ENCODE results near the gene AIP.

GRCh38 chr11:67433536-67434394, 49.1 kb upstream of the AIP start:
- TF ChIP-seq, protein P1, sequence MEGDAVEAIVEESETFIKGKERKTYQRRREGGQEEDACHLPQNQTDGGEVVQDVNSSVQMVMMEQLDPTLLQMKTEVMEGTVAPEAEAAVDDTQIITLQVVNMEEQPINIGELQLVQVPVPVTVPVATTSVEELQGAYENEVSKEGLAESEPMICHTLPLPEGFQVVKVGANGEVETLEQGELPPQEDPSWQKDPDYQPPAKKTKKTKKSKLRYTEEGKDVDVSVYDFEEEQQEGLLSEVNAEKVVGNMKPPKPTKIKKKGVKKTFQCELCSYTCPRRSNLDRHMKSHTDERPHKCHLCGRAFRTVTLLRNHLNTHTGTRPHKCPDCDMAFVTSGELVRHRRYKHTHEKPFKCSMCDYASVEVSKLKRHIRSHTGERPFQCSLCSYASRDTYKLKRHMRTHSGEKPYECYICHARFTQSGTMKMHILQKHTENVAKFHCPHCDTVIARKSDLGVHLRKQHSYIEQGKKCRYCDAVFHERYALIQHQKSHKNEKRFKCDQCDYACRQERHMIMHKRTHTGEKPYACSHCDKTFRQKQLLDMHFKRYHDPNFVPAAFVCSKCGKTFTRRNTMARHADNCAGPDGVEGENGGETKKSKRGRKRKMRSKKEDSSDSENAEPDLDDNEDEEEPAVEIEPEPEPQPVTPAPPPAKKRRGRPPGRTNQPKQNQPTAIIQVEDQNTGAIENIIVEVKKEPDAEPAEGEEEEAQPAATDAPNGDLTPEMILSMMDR (conservative IDR thresholded peaks at IDR 0.05; ENCODE audit: low read depth, low read length) = no peak
- no peak for TF ChIP-seq EZH2phosphoT487 (IDR thresholded peaks at IDR 0.05; ENCODE audit: borderline replicate concordance, low read length)
